Measurements from ENCODE around the gene CXCR1. TPM values are rescaled to one million over a fixed set of nuclear protein-coding genes. Genes with fewer than 3 reads are reported as not detected.
A peak's percentile ranks its signal among the peaks of the same experiment; 100 is the strongest.
"Not testable (repeated sequence)": the region's sequence is repeated elsewhere in the genome, so short reads cannot be mapped to it uniquely, and the experiment has no call there.

Gene CXCR1
- polyA plus RNA-seq, 5 donors, result 0.04 to 0.13 (median 0.08) TPM; not detected in 2

GRCh38 chr2:218162814-218163213 is 3.9 kb downstream of the CXCR1 start:
- DNase-seq, result no peak

- no peak for DNase-seq
Measured at GRCh38 chr2:218161644-218162043, 5.1 kb downstream of the CXCR1 start.

GRCh38 chr2:218155953-218156479 is 10.7 kb downstream of the CXCR1 start:
- no peak for DNase-seq

GRCh38 chr2:218152777-218153176 is 14.0 kb downstream of the CXCR1 start:
- DNase-seq, result no peak

- no peak for DNase-seq
Measured at GRCh38 chr2:218152172-218152571, 14.6 kb downstream of the CXCR1 start.

- DNase-seq, result no peak
Measured at GRCh38 chr2:218149848-218150440, 16.8 kb downstream of the CXCR1 start.

GRCh38 chr2:218149098-218149497 is 17.7 kb downstream of the CXCR1 start:
- DNase-seq, result no peak

GRCh38 chr2:218146056-218146455 is 20.7 kb downstream of the CXCR1 start:
- DNase-seq, result no peak

- no peak for DNase-seq
Measured at GRCh38 chr2:218145124-218145523, 21.6 kb downstream of the CXCR1 start.

GRCh38 chr2:218138047-218138446 is 28.7 kb downstream of the CXCR1 start:
- DNase-seq, result no peak

GRCh38 chr2:218137514-218137913 is 29.2 kb downstream of the CXCR1 start:
- DNase-seq, result no peak

- DNase-seq, result no peak
Measured at GRCh38 chr2:218130822-218131221, 35.9 kb downstream of the CXCR1 start.

- no peak for DNase-seq
Measured at GRCh38 chr2:218130377-218130776, 36.4 kb downstream of the CXCR1 start.

GRCh38 chr2:218129458-218130135 is 37.2 kb downstream of the CXCR1 start:
- no peak for DNase-seq

GRCh38 chr2:218128781-218129457 is 37.8 kb downstream of the CXCR1 start:
- no peak for DNase-seq

- DNase-seq, result no peak
Measured at GRCh38 chr2:218127929-218128455, 38.8 kb downstream of the CXCR1 start.

- DNase-seq, result peak; percentile 9 to 15
Measured at GRCh38 chr2:218125626-218126080, 41.1 kb downstream of the CXCR1 start, which contains the start of gene CXCR2. Gene CXCR2, plus strand, starts transcription at chr2:218126028. Its CDS starts 8,774 bp downstream, at chr2:218134802.

- peak; percentile 54 to 60 for DNase-seq
Measured at GRCh38 chr2:218125095-218125494, 41.7 kb downstream of the CXCR1 start.

- DNase-seq, result no peak
Measured at GRCh38 chr2:218123986-218124385, 42.8 kb downstream of the CXCR1 start.

GRCh38 chr2:218122286-218122685 is 44.5 kb downstream of the CXCR1 start:
- not testable (repeated sequence) for DNase-seq

- not testable (repeated sequence) for DNase-seq
Measured at GRCh38 chr2:218121789-218122188, 45.0 kb downstream of the CXCR1 start.
